Measurements from ENCODE around the gene MPO. TPM values are rescaled to one million over a fixed set of nuclear protein-coding genes. Genes with fewer than 3 reads are reported as not detected.

MPO gene
- total and polyA plus RNA-seq, 10 of the 15 experiments (the other 5 are each of a cell fraction or from before 2014, with no cell fraction given): 0.06 to 0.49 (median 0.14) TPM

DNA sequence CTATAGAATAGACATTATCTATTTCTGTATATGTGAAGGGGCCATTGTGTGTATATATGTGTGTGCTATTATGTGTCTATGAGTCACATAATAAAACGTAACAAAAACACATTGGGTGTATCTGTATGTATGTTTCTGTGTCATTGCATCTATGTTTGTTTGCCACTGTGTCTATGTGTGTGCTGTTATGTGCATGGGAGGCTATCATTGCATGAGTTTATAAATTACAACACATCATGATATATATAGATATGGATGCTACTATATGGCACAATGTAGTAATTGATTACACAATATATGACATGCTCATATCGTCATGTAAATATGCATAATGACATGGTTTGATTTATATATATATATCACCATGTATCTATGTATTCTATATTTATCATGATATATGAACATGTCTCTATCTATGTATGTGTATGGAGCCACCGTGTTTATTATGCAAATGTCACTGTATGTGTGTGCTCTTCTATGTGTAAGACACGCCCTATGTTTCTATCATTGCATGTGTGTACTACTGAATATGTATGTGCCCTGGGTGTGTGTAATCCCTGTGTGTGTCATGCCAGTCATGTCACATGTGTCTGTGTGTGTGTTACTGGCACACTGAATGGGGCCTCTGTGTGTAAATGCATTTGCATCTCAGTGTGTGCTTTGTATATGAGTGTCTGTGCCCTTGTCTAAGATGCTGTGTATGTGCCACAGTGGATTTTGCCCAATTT, 49.2 kb upstream of the MPO start (continued):
- TF ChIP-seq, protein P1, sequence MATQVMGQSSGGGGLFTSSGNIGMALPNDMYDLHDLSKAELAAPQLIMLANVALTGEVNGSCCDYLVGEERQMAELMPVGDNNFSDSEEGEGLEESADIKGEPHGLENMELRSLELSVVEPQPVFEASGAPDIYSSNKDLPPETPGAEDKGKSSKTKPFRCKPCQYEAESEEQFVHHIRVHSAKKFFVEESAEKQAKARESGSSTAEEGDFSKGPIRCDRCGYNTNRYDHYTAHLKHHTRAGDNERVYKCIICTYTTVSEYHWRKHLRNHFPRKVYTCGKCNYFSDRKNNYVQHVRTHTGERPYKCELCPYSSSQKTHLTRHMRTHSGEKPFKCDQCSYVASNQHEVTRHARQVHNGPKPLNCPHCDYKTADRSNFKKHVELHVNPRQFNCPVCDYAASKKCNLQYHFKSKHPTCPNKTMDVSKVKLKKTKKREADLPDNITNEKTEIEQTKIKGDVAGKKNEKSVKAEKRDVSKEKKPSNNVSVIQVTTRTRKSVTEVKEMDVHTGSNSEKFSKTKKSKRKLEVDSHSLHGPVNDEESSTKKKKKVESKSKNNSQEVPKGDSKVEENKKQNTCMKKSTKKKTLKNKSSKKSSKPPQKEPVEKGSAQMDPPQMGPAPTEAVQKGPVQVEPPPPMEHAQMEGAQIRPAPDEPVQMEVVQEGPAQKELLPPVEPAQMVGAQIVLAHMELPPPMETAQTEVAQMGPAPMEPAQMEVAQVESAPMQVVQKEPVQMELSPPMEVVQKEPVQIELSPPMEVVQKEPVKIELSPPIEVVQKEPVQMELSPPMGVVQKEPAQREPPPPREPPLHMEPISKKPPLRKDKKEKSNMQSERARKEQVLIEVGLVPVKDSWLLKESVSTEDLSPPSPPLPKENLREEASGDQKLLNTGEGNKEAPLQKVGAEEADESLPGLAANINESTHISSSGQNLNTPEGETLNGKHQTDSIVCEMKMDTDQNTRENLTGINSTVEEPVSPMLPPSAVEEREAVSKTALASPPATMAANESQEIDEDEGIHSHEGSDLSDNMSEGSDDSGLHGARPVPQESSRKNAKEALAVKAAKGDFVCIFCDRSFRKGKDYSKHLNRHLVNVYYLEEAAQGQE (IDR thresholded peaks at IDR 0.05; ENCODE audit: low read depth, low read length): no peak
- no peak for TF ChIP-seq TCF12 (IDR thresholded peaks at IDR 0.05; ENCODE audit: low read depth, low read length)
- TF ChIP-seq, protein P2, sequence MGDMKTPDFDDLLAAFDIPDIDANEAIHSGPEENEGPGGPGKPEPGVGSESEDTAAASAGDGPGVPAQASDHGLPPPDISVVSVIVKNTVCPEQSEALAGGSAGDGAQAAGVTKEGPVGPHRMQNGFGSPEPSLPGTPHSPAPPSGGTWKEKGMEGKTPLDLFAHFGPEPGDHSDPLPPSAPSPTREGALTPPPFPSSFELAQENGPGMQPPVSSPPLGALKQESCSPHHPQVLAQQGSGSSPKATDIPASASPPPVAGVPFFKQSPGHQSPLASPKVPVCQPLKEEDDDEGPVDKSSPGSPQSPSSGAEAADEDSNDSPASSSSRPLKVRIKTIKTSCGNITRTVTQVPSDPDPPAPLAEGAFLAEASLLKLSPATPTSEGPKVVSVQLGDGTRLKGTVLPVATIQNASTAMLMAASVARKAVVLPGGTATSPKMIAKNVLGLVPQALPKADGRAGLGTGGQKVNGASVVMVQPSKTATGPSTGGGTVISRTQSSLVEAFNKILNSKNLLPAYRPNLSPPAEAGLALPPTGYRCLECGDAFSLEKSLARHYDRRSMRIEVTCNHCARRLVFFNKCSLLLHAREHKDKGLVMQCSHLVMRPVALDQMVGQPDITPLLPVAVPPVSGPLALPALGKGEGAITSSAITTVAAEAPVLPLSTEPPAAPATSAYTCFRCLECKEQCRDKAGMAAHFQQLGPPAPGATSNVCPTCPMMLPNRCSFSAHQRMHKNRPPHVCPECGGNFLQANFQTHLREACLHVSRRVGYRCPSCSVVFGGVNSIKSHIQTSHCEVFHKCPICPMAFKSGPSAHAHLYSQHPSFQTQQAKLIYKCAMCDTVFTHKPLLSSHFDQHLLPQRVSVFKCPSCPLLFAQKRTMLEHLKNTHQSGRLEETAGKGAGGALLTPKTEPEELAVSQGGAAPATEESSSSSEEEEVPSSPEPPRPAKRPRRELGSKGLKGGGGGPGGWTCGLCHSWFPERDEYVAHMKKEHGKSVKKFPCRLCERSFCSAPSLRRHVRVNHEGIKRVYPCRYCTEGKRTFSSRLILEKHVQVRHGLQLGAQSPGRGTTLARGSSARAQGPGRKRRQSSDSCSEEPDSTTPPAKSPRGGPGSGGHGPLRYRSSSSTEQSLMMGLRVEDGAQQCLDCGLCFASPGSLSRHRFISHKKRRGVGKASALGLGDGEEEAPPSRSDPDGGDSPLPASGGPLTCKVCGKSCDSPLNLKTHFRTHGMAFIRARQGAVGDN (IDR thresholded peaks at IDR 0.05): peak; percentile 77
- no peak for TF ChIP-seq CBX5 (IDR thresholded peaks at IDR 0.05; ENCODE audit: low read depth)
- TF ChIP-seq EP300 (IDR thresholded peaks at IDR 0.05; ENCODE audit: borderline replicate concordance in 1 of 2, control insufficient read depth in 1 of 2, low read depth in 2 of 2, low read length in 2 of 2): no peak
- no peak for TF ChIP-seq ZNF622 (IDR thresholded peaks at IDR 0.05)
- TF ChIP-seq SUZ12 (IDR thresholded peaks at IDR 0.05; ENCODE audit: unreplicated experiment): no peak

Data from GM12878 (cell line).